H1 (cell line): ENCODE results near the gene PDZD4. TPM values are rescaled to one million over a fixed set of nuclear protein-coding genes. Genes with fewer than 3 reads are reported as not detected.

Source experiments
- HDAC2 ChIP-seq, 2 experiments: fragments of 300-600 bp in 1 of 2; sonication (generic) in 1 of 2; IDR thresholded peaks; 2 replicates each; pipeline ENCODE4 v1.6.1; 2011 to 2012; ENCODE audit warnings: low read depth in 2 of 2, low read length in 2 of 2, mild to moderate bottlenecking in 2 of 2, moderate library complexity in 2 of 2, borderline replicate concordance in 1 of 2, inconsistent platforms in 1 of 2
- polyA plus RNA-seq, 7 experiments: library from polyadenylated mRNA; depleted of rRNA in 3 of 7; stranded (reverse) in 5 of 7; unstranded in 2 of 7; fragments of >200 nt in 5 of 7; fragments of 200-250 nt in 2 of 7; gene quantifications; 1 replicate in 5 of 7; 2 replicates in 1 of 7; 4 replicates in 1 of 7; pipeline versions ENCODE4 v1.2.1 to v1.2.3, GENCODE V29; 2011 to 2013; ENCODE audit warnings: missing spikeins in 2 of 7, mixed read lengths in 2 of 7
- total RNA-seq: library from RNA; stranded (reverse); fragmentation: NEBNext Ultra II Directional; extraction: Animal tissue kit (Norgen Biotek cat#: 25700); gene quantifications from 2 replicates; pipeline ENCODE4 v1.2.1, GENCODE V29; 2021
- TF ChIP-seq, protein P1 (sequence below): fragments of 300-600 bp; sonication (generic); IDR thresholded peaks from 2 replicates; pipeline ENCODE4 v1.7.1; 2012; ENCODE audit warnings: low read length, moderate library complexity, mild to moderate bottlenecking, inconsistent platforms; ENCODE audit not compliant: insufficient replicate concordance

PDZD4 gene
- total and polyA plus RNA-seq, 2 of the 8 experiments (the other 6 are each of a cell fraction or from before 2014, with no cell fraction given), result 45.8 to 169 TPM

DNA sequence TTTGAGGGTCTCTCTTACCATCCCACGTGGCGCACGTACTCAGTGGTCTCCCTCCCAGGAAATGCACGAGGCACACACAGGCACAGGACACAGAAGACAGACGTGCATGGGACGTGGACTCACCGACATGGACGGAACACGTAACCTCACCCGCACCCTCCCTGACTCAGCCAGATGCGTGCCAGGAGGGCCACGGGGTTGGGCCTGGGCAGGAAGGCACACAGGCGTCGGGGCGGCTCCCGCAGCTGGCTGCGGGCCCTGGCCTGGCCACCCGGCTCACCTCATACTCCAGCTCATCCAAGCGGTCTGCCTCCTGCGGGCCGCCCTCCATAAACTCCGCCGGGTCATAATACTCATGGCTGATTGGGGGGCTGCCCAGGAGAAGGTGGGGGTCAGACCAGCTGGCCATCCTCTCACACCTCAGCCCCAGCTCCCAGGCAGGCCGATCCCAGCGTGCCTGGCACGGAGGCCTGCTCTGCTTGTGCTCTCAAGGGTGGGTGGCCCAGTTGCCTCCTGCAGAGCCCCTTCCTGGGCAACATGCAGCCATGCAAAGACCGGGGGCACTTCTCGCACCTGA is 23.3 kb downstream of the PDZD4 start (continued):
- TF ChIP-seq, protein P1, sequence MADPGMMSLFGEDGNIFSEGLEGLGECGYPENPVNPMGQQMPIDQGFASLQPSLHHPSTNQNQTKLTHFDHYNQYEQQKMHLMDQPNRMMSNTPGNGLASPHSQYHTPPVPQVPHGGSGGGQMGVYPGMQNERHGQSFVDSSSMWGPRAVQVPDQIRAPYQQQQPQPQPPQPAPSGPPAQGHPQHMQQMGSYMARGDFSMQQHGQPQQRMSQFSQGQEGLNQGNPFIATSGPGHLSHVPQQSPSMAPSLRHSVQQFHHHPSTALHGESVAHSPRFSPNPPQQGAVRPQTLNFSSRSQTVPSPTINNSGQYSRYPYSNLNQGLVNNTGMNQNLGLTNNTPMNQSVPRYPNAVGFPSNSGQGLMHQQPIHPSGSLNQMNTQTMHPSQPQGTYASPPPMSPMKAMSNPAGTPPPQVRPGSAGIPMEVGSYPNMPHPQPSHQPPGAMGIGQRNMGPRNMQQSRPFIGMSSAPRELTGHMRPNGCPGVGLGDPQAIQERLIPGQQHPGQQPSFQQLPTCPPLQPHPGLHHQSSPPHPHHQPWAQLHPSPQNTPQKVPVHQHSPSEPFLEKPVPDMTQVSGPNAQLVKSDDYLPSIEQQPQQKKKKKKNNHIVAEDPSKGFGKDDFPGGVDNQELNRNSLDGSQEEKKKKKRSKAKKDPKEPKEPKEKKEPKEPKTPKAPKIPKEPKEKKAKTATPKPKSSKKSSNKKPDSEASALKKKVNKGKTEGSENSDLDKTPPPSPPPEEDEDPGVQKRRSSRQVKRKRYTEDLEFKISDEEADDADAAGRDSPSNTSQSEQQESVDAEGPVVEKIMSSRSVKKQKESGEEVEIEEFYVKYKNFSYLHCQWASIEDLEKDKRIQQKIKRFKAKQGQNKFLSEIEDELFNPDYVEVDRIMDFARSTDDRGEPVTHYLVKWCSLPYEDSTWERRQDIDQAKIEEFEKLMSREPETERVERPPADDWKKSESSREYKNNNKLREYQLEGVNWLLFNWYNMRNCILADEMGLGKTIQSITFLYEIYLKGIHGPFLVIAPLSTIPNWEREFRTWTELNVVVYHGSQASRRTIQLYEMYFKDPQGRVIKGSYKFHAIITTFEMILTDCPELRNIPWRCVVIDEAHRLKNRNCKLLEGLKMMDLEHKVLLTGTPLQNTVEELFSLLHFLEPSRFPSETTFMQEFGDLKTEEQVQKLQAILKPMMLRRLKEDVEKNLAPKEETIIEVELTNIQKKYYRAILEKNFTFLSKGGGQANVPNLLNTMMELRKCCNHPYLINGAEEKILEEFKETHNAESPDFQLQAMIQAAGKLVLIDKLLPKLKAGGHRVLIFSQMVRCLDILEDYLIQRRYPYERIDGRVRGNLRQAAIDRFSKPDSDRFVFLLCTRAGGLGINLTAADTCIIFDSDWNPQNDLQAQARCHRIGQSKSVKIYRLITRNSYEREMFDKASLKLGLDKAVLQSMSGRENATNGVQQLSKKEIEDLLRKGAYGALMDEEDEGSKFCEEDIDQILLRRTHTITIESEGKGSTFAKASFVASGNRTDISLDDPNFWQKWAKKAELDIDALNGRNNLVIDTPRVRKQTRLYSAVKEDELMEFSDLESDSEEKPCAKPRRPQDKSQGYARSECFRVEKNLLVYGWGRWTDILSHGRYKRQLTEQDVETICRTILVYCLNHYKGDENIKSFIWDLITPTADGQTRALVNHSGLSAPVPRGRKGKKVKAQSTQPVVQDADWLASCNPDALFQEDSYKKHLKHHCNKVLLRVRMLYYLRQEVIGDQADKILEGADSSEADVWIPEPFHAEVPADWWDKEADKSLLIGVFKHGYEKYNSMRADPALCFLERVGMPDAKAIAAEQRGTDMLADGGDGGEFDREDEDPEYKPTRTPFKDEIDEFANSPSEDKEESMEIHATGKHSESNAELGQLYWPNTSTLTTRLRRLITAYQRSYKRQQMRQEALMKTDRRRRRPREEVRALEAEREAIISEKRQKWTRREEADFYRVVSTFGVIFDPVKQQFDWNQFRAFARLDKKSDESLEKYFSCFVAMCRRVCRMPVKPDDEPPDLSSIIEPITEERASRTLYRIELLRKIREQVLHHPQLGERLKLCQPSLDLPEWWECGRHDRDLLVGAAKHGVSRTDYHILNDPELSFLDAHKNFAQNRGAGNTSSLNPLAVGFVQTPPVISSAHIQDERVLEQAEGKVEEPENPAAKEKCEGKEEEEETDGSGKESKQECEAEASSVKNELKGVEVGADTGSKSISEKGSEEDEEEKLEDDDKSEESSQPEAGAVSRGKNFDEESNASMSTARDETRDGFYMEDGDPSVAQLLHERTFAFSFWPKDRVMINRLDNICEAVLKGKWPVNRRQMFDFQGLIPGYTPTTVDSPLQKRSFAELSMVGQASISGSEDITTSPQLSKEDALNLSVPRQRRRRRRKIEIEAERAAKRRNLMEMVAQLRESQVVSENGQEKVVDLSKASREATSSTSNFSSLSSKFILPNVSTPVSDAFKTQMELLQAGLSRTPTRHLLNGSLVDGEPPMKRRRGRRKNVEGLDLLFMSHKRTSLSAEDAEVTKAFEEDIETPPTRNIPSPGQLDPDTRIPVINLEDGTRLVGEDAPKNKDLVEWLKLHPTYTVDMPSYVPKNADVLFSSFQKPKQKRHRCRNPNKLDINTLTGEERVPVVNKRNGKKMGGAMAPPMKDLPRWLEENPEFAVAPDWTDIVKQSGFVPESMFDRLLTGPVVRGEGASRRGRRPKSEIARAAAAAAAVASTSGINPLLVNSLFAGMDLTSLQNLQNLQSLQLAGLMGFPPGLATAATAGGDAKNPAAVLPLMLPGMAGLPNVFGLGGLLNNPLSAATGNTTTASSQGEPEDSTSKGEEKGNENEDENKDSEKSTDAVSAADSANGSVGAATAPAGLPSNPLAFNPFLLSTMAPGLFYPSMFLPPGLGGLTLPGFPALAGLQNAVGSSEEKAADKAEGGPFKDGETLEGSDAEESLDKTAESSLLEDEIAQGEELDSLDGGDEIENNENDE, result no peak
- TF ChIP-seq HDAC2 (IDR thresholded peaks at IDR 0.05; ENCODE audit: borderline replicate concordance in 1 of 2, low read depth in 2 of 2, low read length in 2 of 2), result no peak
